Right atrium auricular region (tissue), 2 donors: ENCODE measurements around the gene RGS12. TPM values are rescaled to one million over a fixed set of nuclear protein-coding genes. Genes with fewer than 3 reads are reported as not detected.

Experiments
- DNase-seq: peaks from one replicate; pipeline ENCODE4 v3.0.0-alpha.2; 2019; ENCODE audit warnings: low spot score
- H3K27ac ChIP-seq, 2 donors: fragments of 200-600 bp; sonication (generic); 1 replicate in 1 of 2; 2 replicates in 1 of 2; pipeline ENCODE4 v1.5.1; 2016 to 2019
- H3K27me3 ChIP-seq, 2 donors: fragments of 200-600 bp; sonication (generic); one replicate each; pipeline versions ENCODE4 v1.5.1 to v1.6.0; 2017 to 2019
- H3K36me3 ChIP-seq: fragments of 200-600 bp; sonication (generic); one replicate; pipeline ENCODE4 v1.5.1; 2016
- H3K4me1 ChIP-seq, 2 donors: fragments of 200-600 bp; sonication (generic); one replicate each; pipeline versions ENCODE4 v1.5.1 to v1.6.0; 2017 to 2019
- H3K4me3 ChIP-seq, 2 donors: fragments of 200-600 bp; sonication (generic); 1 replicate in 1 of 2; 2 replicates in 1 of 2; pipeline ENCODE4 v1.5.1; 2017 to 2019; ENCODE audit warnings: mild to moderate bottlenecking in 1 of 2, moderate library complexity in 1 of 2
- H3K9me3 ChIP-seq, 2 donors: fragments of 200-600 bp; sonication (generic); one replicate each; pipeline ENCODE4 v1.5.1; 2019
- total RNA-seq, 2 donors: library from RNA; depleted of rRNA; stranded (reverse); fragments of >200 nt; gene quantifications; one replicate each; pipeline ENCODE4 v1.1.0, GENCODE V29; 2016
- TF ChIP-seq, protein P1 (sequence below), 2 donors: fragments of 200-600 bp; sonication (generic); IDR thresholded peaks; one replicate each; pipeline ENCODE4 v1.5.1; 2019; ENCODE audit warnings: antibody characterized with exemption in 2 of 2

The RGS12 gene
- total RNA-seq, 2 donors from 2014 or later = 7.0 to 9.9 TPM

DNA sequence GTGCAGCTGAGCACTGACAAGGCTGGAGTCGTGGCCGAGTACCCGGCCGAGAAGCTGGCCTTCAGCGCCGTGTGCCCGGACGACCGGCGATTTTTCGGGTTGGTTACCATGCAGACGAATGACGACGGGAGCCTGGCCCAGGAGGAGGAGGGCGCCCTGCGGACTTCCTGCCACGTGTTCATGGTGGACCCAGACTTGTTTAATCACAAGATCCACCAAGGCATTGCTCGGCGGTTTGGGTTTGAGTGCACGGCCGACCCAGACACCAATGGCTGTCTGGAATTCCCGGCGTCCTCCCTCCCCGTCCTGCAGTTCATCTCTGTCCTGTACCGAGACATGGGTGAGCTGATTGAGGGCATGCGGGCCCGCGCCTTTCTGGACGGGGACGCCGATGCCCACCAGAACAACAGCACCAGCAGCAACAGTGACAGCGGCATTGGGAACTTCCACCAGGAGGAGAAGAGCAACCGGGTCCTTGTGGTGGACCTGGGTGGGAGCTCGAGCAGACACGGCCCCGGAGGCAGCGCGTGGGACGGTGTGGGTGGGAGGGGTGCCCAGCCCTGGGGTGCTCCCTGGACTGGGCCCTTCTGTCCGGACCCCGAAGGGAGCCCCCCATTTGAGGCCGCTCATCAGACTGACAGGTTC is 24.3 kb downstream of the RGS12 start:
- Histone ChIP-seq H3K36me3 (peaks cover 20% of the 10 kb centered on the region), H3K9me3 (no peaks in the 10 kb centered on the region), H3K27ac (no peak overlapping the region), H3K4me3 (no peak overlapping the region), H3K27me3 (no peaks in the 10 kb centered on the region), H3K4me1 (peaks cover 0 to 23% of the 10 kb centered on the region in 2 donors)
- DNase-seq = peak; percentile 47
- TF ChIP-seq, protein P1, sequence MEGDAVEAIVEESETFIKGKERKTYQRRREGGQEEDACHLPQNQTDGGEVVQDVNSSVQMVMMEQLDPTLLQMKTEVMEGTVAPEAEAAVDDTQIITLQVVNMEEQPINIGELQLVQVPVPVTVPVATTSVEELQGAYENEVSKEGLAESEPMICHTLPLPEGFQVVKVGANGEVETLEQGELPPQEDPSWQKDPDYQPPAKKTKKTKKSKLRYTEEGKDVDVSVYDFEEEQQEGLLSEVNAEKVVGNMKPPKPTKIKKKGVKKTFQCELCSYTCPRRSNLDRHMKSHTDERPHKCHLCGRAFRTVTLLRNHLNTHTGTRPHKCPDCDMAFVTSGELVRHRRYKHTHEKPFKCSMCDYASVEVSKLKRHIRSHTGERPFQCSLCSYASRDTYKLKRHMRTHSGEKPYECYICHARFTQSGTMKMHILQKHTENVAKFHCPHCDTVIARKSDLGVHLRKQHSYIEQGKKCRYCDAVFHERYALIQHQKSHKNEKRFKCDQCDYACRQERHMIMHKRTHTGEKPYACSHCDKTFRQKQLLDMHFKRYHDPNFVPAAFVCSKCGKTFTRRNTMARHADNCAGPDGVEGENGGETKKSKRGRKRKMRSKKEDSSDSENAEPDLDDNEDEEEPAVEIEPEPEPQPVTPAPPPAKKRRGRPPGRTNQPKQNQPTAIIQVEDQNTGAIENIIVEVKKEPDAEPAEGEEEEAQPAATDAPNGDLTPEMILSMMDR (IDR thresholded peaks at IDR 0.05) = no peak

DNA sequence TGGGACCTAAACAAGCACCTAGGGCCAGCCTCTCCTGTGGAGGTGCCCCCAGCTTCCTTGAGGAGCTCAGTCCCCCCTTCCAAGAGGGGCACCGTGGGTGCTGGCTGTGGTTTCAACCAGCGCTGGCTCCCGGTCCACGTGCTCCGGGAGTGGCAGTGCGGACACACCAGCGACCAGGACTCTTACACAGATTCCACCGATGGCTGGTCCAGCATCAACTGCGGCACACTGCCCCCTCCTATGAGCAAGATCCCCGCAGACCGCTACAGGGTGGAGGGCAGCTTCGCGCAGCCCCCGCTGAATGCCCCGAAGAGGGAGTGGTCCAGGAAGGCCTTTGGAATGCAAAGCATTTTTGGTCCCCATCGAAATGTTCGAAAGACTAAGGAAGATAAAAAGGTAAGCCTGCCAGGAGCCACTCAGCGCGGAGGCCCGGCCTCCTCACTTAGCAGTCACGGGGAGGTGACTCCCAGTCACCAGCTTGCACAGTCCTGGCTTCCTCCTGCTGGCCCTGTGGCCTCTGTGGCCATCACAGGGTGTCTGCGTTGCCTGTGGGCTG is 24.9 kb downstream of the RGS12 start:
- Histone ChIP-seq H3K9me3 (no peaks in the 10 kb centered on the region), H3K36me3 (peaks cover 20% of the 10 kb centered on the region), H3K27me3 (no peaks in the 10 kb centered on the region), H3K4me1 (peaks cover 0 to 25% of the 10 kb centered on the region in 2 donors), H3K4me3 (no peak overlapping the region), H3K27ac (no peak overlapping the region)
- DNase-seq = peak; percentile 44
- TF ChIP-seq, protein P1 (IDR thresholded peaks at IDR 0.05) = no peak

DNA sequence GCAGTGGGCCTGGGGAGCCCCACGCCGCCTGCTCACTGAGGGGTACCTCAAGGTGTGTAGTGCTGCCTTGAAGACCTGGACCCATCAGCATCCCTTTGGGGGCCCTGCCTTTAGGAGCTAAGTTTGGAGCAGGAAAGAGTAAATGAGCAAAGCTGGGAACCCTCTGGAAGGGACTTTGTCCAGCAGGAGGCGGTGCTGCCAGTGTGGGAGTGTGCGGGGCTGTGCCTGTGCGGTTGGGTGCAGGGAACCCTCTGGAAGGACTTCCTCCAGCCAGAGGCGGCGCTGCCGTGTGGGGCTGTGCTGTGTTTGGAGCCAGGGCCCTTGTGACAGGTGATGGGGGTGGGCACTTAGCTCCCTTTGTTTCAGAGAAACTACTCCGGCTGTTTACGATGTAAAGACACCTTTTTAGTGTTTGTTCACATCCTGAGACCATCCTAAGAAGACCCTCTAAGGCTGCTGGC is 25.8 kb downstream of the RGS12 start:
- no peak overlapping the region for H3K27ac ChIP-seq
- no peak overlapping the region for H3K4me3 ChIP-seq
- H3K36me3 ChIP-seq = peaks cover 20% of the 10 kb centered on the region
- peak; percentile 42 for DNase-seq
- H3K4me1 ChIP-seq = peaks cover 0 to 25% of the 10 kb centered on the region in 2 donors
- TF ChIP-seq, protein P1 (IDR thresholded peaks at IDR 0.05) = no peak
- H3K9me3 ChIP-seq = no peaks in the 10 kb centered on the region
- no peaks in the 10 kb centered on the region for H3K27me3 ChIP-seq

DNA sequence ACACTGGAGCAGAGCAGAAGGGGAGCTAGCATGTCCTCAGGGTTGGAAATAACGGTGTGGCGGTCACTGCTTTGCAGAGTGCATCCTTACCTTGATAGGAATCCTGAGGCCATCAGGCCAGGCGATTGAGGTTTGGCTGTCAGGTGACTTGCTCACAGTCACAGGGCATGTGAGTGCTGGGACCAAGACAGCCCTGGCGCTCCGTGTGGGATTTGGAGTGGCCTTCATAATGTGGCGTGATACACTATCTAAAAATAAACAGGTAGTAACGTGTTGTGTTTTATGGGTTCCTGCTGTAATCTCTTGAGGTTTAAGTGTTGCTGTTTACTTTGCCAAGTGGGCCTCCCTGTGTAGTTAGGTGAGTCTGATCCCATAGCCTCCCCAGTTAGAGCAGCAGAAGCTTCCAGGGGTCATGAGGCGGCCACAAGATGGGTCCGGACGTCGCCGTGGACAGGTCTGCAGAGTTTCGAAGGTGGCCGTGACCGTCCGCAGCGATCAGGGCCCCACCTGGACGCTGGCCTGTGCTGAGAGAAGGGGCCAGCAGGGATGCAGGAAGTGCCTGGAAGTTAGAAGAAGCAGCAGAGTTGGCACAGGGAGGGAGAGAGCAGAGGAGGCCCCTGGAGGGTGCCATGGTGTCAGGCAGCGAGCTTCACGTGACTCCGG is 27.7 kb downstream of the RGS12 start:
- TF ChIP-seq, protein P1 (IDR thresholded peaks at IDR 0.05) = no peak
- H3K4me1 ChIP-seq = peaks cover 0 to 25% of the 10 kb centered on the region in 2 donors
- H3K9me3 ChIP-seq = no peaks in the 10 kb centered on the region
- peak overlapping the region; percentile 70 to 82 for H3K27ac ChIP-seq
- DNase-seq = peak; percentile 58
- peaks cover 20% of the 10 kb centered on the region for H3K36me3 ChIP-seq
- H3K4me3 ChIP-seq = no peak overlapping the region
- H3K27me3 ChIP-seq = no peaks in the 10 kb centered on the region

DNA sequence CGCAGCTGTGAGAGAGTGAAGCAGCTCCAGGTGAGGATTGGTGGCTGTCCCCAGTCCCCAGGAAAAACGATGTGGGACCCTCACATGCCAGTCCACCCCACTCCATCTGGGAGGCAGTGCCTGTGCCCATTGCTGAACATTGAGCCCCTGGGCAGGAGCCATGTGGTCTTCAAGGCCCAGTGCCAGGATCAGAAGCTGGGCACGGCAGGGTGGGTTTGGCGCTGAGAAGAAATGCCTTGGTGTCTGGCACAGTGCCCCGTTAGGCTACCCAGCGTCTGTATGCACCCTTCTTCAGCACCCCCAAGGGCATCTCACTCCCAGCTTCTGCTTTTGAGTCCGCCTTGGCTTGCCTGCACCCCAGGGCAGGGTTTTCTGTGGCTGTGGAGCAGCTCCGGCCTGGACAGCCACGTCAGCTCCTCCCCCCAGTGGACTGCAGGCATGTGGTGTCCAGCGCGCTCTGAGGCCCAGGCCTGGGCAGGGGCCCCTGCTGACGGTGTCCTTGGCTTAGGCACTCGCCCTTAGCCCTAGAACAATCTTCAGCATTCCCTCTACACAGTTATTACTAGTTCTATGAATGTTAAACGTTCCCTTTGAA is 28.6 kb downstream of the RGS12 start:
- H3K27ac ChIP-seq = peak overlapping the region; percentile 70 to 82
- DNase-seq = peak; percentile 66
- peaks cover 15% of the 10 kb centered on the region for H3K36me3 ChIP-seq
- TF ChIP-seq, protein P1 (IDR thresholded peaks at IDR 0.05) = no peak
- no peaks in the 10 kb centered on the region for H3K27me3 ChIP-seq
- peaks cover 0 to 25% of the 10 kb centered on the region in 2 donors for H3K4me1 ChIP-seq
- no peak overlapping the region for H3K4me3 ChIP-seq
- H3K9me3 ChIP-seq = no peaks in the 10 kb centered on the region
